Coronary artery (tissue), 2 donors: ENCODE results near the gene ITGB3.
"Not testable (repeated sequence)": the region's sequence is repeated elsewhere in the genome, so short reads cannot be mapped to it uniquely, and the experiment has no call there.

Experiments used
- DNase-seq: peaks from one replicate; pipeline ENCODE4 v3.0.0-alpha.2; 2017; ENCODE audit warnings: low spot score
- H3K27ac ChIP-seq, 2 donors: fragments of 200-600 bp; sonication (generic); one replicate each; pipeline ENCODE4 v1.5.1; 2016 to 2019
- H3K4me3 ChIP-seq: fragments of 200-600 bp; sonication (generic); 2 replicates; pipeline ENCODE4 v1.5.1; 2016; ENCODE audit warnings: mild to moderate bottlenecking, moderate library complexity
- TF ChIP-seq, protein P1 (sequence below): fragments of 200-600 bp; sonication (generic); IDR thresholded peaks from one replicate; pipeline ENCODE4 v1.5.1; 2019; ENCODE audit warnings: antibody characterized with exemption

Gene ITGB3

GRCh38 chr17:47262586-47262985, 9.0 kb downstream of the ITGB3 start:
- DNase-seq = no peak
- TF ChIP-seq, protein P1, sequence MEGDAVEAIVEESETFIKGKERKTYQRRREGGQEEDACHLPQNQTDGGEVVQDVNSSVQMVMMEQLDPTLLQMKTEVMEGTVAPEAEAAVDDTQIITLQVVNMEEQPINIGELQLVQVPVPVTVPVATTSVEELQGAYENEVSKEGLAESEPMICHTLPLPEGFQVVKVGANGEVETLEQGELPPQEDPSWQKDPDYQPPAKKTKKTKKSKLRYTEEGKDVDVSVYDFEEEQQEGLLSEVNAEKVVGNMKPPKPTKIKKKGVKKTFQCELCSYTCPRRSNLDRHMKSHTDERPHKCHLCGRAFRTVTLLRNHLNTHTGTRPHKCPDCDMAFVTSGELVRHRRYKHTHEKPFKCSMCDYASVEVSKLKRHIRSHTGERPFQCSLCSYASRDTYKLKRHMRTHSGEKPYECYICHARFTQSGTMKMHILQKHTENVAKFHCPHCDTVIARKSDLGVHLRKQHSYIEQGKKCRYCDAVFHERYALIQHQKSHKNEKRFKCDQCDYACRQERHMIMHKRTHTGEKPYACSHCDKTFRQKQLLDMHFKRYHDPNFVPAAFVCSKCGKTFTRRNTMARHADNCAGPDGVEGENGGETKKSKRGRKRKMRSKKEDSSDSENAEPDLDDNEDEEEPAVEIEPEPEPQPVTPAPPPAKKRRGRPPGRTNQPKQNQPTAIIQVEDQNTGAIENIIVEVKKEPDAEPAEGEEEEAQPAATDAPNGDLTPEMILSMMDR = no peak
- Histone ChIP-seq H3K4me3 (no peak overlapping the region), H3K27ac (no peak overlapping the region)

GRCh38 chr17:47264166-47264565, 10.5 kb downstream of the ITGB3 start:
- TF ChIP-seq, protein P1 = no peak
- DNase-seq = no peak
- Histone ChIP-seq H3K27ac (no peak overlapping the region), H3K4me3 (no peak overlapping the region)

GRCh38 chr17:47265983-47266541, 12.4 kb downstream of the ITGB3 start:
- Histone ChIP-seq H3K4me3 (no peak overlapping the region), H3K27ac (peak overlapping the region; percentile 44 to 81)
- DNase-seq = no peak
- TF ChIP-seq, protein P1 = no peak

DNA sequence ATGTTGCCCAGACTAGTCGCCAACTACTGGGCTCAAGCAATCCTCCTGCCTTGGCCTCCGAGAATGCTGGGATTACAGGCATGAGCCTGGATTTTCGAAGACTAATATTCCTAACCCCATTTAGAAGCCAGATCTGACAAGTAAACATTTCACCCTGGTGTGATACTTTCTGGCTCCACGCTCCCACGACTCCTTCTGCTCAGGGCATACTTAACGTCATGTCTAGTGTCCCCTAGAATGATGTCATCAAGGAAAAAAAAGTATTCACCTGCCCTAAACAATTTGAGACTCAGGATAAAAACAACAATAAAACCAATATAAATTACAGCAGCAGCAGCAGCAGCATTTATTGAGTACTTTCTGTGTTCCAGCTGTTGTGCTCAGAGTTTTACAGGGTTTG, 13.2 kb downstream of the ITGB3 start:
- DNase-seq = no peak
- TF ChIP-seq, protein P1 = no peak
- peak overlapping the region; percentile 36 to 81 for H3K27ac ChIP-seq
- H3K4me3 ChIP-seq = no peak overlapping the region

- TF ChIP-seq, protein P1 = no peak
- no peak for DNase-seq
- H3K4me3 ChIP-seq = no peak overlapping the region
- peak overlapping the region; percentile 36 to 81 for H3K27ac ChIP-seq
These were observed 13.8 kb downstream of the ITGB3 start for GRCh38 chr17:47267354-47267828.

DNA sequence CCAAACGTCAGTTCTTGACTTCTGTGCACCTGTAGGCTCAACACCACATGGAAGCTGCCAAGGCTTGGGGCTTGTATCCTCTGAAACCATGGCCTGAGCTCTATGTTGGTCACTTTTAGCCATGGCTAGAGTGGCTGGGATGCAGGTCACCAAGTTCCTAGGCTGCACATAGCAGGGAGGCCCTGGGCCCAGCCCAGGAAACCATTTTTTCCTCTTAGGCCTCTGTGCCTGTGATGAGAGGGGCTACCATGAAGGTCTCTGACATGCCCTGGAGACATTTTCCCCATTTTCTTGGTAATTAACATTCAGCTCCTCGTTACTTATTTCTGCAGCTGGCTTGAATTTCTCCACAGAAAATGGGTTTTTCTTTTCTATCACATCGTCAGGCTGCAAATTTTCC, 15.3 kb downstream of the ITGB3 start:
- peak overlapping the region in 1 of 2 donors; percentile 81 for H3K27ac ChIP-seq
- H3K4me3 ChIP-seq, DNase-seq: not testable (repeated sequence)

- H3K4me3 ChIP-seq = not testable (repeated sequence)
- H3K27ac ChIP-seq = peak overlapping the region; percentile 12 to 81
These were observed 16.1 kb downstream of the ITGB3 start for GRCh38 chr17:47269561-47270280.

More at GRCh38 chr17:47269561-47270280, 16.1 kb downstream of the ITGB3 start:
- not testable (repeated sequence) for DNase-seq
